ENCODE measurements around the gene CPNE2. TPM values are rescaled to one million over a fixed set of nuclear protein-coding genes. Genes with fewer than 3 reads are reported as not detected.
A peak's percentile ranks its signal among the peaks of the same experiment; 100 is the strongest.

The CPNE2 gene
- polyA plus RNA-seq, 1 donor (not counting 4 experiments of a cell fraction or from before 2014, with no cell fraction given) = 26.5 TPM

- Histone ChIP-seq H2AFZ (ENCODE audit: control insufficient read depth, low read length) (no peak overlapping the region), H3K27ac (ENCODE audit: control insufficient read depth, insufficient read depth, low read length) (no peak overlapping the region), H3K79me2 (ENCODE audit: control insufficient read depth, insufficient read depth, low read length) (peaks cover 7% of the 10 kb centered on the region), H3K9me1 (ENCODE audit: control insufficient read depth, extremely low read depth, insufficient read depth, low read length) (no peaks in the 10 kb centered on the region), H3K9me3 (ENCODE audit: control insufficient read depth, low read depth, low read length) (no peaks in the 10 kb centered on the region), H3K27me3 (ENCODE audit: control insufficient read depth, extremely low read depth, insufficient read depth, low read length) (no peaks in the 10 kb centered on the region), H3K4me3 (ENCODE audit: control insufficient read depth in 2 of 3, extremely low read depth in 1 of 3, insufficient read depth in 2 of 3, low read depth in 1 of 3, low read length in 3 of 3) (peak overlapping the region in 2 of 3 experiments; percentile 61 to 73), H3K36me3 (ENCODE audit: control insufficient read depth in 2 of 2, extremely low read depth in 1 of 2, insufficient read depth in 2 of 2, low read length in 2 of 2) (peaks cover 0 to 2% of the 10 kb centered on the region in 2 experiments), H3K4me2 (ENCODE audit: control insufficient read depth, extremely low read depth, insufficient read depth, low read depth, low read length) (peak overlapping the region; percentile 80), H4K20me1 (ENCODE audit: control insufficient read depth, extremely low read depth, insufficient read depth, low read length) (no peaks in the 10 kb centered on the region), H3K9ac (ENCODE audit: control insufficient read depth, extremely low read depth, insufficient read depth, low read length) (no peak overlapping the region), H3K4me1 (ENCODE audit: control insufficient read depth, extremely low read depth, insufficient read depth, low read length) (peaks cover 17% of the 10 kb centered on the region)
- FAIRE-seq (no peak), DNase-seq (ENCODE audit: low read depth, low spot score) (no peak)
- dilution Hi-C loops (cut with MboI; ENCODE audit: extremely low pct_ligation_motif_present, low sequenced_read_pairs) = no loop called here
- TF ChIP-seq EZH2 (IDR thresholded peaks at IDR 0.05; ENCODE audit: low read length) (no peak), CTCF (optimal IDR thresholded peaks at IDR 0.05 in 1 of 3, IDR thresholded peaks at IDR 0.05 in 1 of 3, conservative IDR thresholded peaks at IDR 0.05 in 1 of 3; ENCODE audit: extremely low read depth in 1 of 3, insufficient read depth in 2 of 3, low read length in 3 of 3) (no peak)
Observed at GRCh38 chr16:57093666-57094564, 1.5 kb downstream of the CPNE2 start.

GRCh38 chr16:57094911-57095310 is 2.5 kb downstream of the CPNE2 start:
- dilution Hi-C loops (cut with MboI; ENCODE audit: extremely low pct_ligation_motif_present, low sequenced_read_pairs) = no loop called here

More at GRCh38 chr16:57094911-57095310, 2.5 kb downstream of the CPNE2 start:
- Histone ChIP-seq H3K4me3 (ENCODE audit: control insufficient read depth in 2 of 3, extremely low read depth in 1 of 3, insufficient read depth in 2 of 3, low read depth in 1 of 3, low read length in 3 of 3) (no peak overlapping the region), H3K27me3 (ENCODE audit: control insufficient read depth, extremely low read depth, insufficient read depth, low read length) (no peaks in the 10 kb centered on the region), H3K9ac (ENCODE audit: control insufficient read depth, extremely low read depth, insufficient read depth, low read length) (no peak overlapping the region), H3K36me3 (ENCODE audit: control insufficient read depth in 2 of 2, extremely low read depth in 1 of 2, insufficient read depth in 2 of 2, low read length in 2 of 2) (peaks cover 0 to 2% of the 10 kb centered on the region in 2 experiments), H3K79me2 (ENCODE audit: control insufficient read depth, insufficient read depth, low read length) (peaks cover 7% of the 10 kb centered on the region), H4K20me1 (ENCODE audit: control insufficient read depth, extremely low read depth, insufficient read depth, low read length) (no peaks in the 10 kb centered on the region), H3K4me2 (ENCODE audit: control insufficient read depth, extremely low read depth, insufficient read depth, low read depth, low read length) (no peak overlapping the region), H3K9me3 (ENCODE audit: control insufficient read depth, low read depth, low read length) (no peaks in the 10 kb centered on the region), H3K9me1 (ENCODE audit: control insufficient read depth, extremely low read depth, insufficient read depth, low read length) (no peaks in the 10 kb centered on the region), H2AFZ (ENCODE audit: control insufficient read depth, low read length) (no peak overlapping the region), H3K27ac (ENCODE audit: control insufficient read depth, insufficient read depth, low read length) (no peak overlapping the region), H3K4me1 (ENCODE audit: control insufficient read depth, extremely low read depth, insufficient read depth, low read length) (peaks cover 19% of the 10 kb centered on the region)
- TF ChIP-seq EZH2 (IDR thresholded peaks at IDR 0.05; ENCODE audit: low read length) = no peak
- TF ChIP-seq CTCF (optimal IDR thresholded peaks at IDR 0.05 in 1 of 3, IDR thresholded peaks at IDR 0.05 in 1 of 3, conservative IDR thresholded peaks at IDR 0.05 in 1 of 3; ENCODE audit: extremely low read depth in 1 of 3, insufficient read depth in 2 of 3, low read length in 3 of 3) = no peak
- FAIRE-seq (no peak), DNase-seq (ENCODE audit: low read depth, low spot score) (no peak)

All from keratinocyte (primary cell).